ENCODE data around the gene ATG13. TPM values are rescaled to one million over a fixed set of nuclear protein-coding genes. Genes with fewer than 3 reads are reported as not detected.

The ATG13 gene
- total RNA-seq, 2 donors from 2014 or later = 36.8 to 76.8 TPM

DNA sequence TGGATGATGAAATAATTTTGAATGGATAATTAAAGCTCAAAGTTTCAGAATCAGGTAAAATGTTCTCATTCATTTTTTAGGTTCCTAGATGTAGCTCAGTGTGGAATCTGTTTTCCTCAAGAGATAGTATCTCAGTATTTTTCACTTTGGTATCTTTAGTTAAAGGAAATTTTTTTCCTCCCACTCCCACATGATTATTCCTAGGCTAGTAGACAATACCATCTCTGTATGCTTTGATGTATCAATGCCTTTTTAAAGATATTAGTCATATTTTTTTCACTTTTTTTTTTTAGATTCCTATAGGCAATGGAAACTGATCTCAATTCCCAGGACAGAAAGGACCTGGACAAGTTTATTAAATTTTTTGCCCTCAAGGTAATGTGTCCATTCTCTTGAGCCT lies 26.6 kb downstream of the ATG13 start:
- Histone ChIP-seq H3K27ac (no peak overlapping the region), H3K36me3 (replicated peaks in 1 of 2; ENCODE audit: insufficient read depth in 1 of 2, low read depth in 2 of 2) (peaks cover 0 to 24% of the 10 kb centered on the region in 2 donors), H3K27me3 (no peaks in the 10 kb centered on the region), H3K4me1 (peaks cover 5% of the 10 kb centered on the region), H3K4me3 (no peak overlapping the region), H3K9me3 (no peaks in the 10 kb centered on the region)
- TF ChIP-seq, protein P1, sequence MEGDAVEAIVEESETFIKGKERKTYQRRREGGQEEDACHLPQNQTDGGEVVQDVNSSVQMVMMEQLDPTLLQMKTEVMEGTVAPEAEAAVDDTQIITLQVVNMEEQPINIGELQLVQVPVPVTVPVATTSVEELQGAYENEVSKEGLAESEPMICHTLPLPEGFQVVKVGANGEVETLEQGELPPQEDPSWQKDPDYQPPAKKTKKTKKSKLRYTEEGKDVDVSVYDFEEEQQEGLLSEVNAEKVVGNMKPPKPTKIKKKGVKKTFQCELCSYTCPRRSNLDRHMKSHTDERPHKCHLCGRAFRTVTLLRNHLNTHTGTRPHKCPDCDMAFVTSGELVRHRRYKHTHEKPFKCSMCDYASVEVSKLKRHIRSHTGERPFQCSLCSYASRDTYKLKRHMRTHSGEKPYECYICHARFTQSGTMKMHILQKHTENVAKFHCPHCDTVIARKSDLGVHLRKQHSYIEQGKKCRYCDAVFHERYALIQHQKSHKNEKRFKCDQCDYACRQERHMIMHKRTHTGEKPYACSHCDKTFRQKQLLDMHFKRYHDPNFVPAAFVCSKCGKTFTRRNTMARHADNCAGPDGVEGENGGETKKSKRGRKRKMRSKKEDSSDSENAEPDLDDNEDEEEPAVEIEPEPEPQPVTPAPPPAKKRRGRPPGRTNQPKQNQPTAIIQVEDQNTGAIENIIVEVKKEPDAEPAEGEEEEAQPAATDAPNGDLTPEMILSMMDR (IDR thresholded peaks at IDR 0.05) = no peak
- TF ChIP-seq POLR2A (IDR thresholded peaks at IDR 0.05) = no peak
- intact Hi-C loops (cut with DNase I) = no loop called here
- ATAC-seq (no peak), DNase-seq (no peak)

DNA sequence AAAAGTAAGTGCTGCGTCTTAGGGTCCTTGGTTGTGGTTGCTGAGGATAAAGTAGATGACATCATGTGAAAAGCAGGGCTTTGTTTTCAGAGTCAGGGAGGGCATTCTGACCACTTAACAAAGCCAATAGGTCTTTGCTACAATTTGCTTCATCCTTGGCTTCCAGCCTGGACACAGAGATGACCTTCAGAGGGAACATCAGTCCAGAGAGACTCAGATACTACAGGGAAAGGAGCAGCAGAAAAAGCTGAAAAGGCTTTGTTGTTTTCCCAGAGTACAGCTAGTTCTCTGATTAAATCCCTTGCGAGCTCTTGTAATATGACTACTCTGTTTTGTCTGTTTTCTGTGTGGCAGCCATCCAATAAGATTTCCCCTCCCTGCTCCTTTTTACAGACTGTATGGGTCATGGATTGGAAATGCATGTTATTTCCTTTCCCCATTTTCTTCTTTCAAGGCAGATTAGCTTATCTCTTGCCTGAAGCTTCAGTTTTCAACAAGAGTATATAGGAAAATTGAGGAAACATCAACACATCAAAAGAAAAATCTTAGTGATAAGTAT lies 31.9 kb downstream of the ATG13 start:
- H3K27ac ChIP-seq = peak overlapping the region in 1 of 4 donors; percentile 45
- WGBS, 2 donors = 65 to 71% methylated on average over 2 of the region's 2 CpGs
- H3K36me3 ChIP-seq (replicated peaks in 1 of 2; ENCODE audit: insufficient read depth in 1 of 2, low read depth in 2 of 2) = peaks cover 0 to 53% of the 10 kb centered on the region in 2 donors
- no peak for TF ChIP-seq POLR2A (IDR thresholded peaks at IDR 0.05)
- TF ChIP-seq, protein P1 (IDR thresholded peaks at IDR 0.05) = no peak
- no peaks in the 10 kb centered on the region for H3K27me3 ChIP-seq
- no peak overlapping the region for H3K4me3 ChIP-seq
- H3K4me1 ChIP-seq = no peaks in the 10 kb centered on the region
- ATAC-seq (peak; percentile 53), DNase-seq (peak in 3 of 4 donors; percentile 30 to 66 (median 36))
- no peaks in the 10 kb centered on the region for H3K9me3 ChIP-seq
- intact Hi-C loops (cut with DNase I) = no loop called here

DNA sequence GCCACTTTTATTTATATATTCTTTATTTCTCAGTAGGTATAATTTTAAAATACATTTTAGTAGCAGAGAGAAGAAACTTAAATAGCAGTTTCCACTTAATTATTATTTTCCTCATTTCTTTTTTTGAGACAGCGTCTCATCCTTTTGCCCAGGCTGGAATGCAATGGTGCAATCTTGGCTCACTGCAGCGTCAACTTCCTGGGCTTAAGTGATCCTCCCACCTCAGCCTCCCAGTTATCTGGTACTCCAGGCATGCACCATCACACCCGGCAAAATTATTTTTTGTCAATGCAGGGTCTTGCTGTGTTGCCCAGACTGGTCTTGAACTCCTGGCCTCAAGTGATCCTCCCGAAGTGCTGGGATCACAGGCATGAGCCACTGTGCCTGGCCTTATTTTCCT lies 38.3 kb downstream of the ATG13 start:
- TF ChIP-seq, protein P1 (IDR thresholded peaks at IDR 0.05) = no peak
- Histone ChIP-seq H3K4me1 (no peaks in the 10 kb centered on the region), H3K27ac (no peak overlapping the region), H3K27me3 (no peaks in the 10 kb centered on the region), H3K36me3 (replicated peaks in 1 of 2; ENCODE audit: insufficient read depth in 1 of 2, low read depth in 2 of 2) (peaks cover 7 to 53% of the 10 kb centered on the region in 2 donors), H3K4me3 (no peak overlapping the region), H3K9me3 (no peaks in the 10 kb centered on the region)
- intact Hi-C loops (cut with DNase I) = no loop called here
- WGBS, 2 donors = 94 to 95% methylated on average over 4 of the region's 4 CpGs
- no peak for ATAC-seq
- DNase-seq = no peak

DNA sequence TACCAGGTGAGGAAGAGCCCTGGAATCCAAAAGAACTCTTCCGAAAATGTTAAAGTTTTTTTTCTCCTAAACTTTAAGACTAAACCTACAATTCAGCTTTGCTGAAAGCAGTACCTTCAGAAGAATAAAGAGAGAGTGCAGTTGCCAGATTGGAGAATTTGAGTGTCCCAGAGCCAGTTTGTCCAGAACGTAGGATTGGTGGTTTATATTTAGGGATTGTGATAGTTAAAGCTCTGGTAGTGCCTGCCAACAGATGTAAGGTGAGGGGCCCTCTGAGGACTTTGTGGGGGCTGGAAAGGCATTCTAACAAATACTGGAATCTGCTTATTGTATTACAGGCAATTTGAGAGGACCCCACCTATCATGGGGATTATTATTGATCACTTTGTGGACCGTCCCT lies 39.8 kb downstream of the ATG13 start:
- intact Hi-C loops (cut with DNase I) = no loop called here

More for the DNA sequence above, 39.8 kb downstream of the ATG13 start:
- no peaks in the 10 kb centered on the region for H3K27me3 ChIP-seq
- H3K27ac ChIP-seq = no peak overlapping the region
- no peak for ATAC-seq
- no peak overlapping the region for H3K4me3 ChIP-seq
- no peak for TF ChIP-seq POLR2A (IDR thresholded peaks at IDR 0.05)
- TF ChIP-seq, protein P1 (IDR thresholded peaks at IDR 0.05) = no peak
- no peaks in the 10 kb centered on the region for H3K4me1 ChIP-seq
- H3K9me3 ChIP-seq = no peaks in the 10 kb centered on the region
- peaks cover 7 to 47% of the 10 kb centered on the region in 2 donors for H3K36me3 ChIP-seq (replicated peaks in 1 of 2; ENCODE audit: insufficient read depth in 1 of 2, low read depth in 2 of 2)
- no peak for DNase-seq
- WGBS, 2 donors = 89 to 94% methylated on average over 3 of the region's 3 CpGs
